HepG2 (cell line): ENCODE results near the gene SFI1. TPM values are rescaled to one million over a fixed set of nuclear protein-coding genes. Genes with fewer than 3 reads are reported as not detected.

Experiments
- HDAC1 ChIP-seq: sonication (generic); formaldehyde crosslinking; IDR thresholded peaks from 2 replicates; pipeline ENCODE4 v1.5.1; 2020; ENCODE audit warnings: mild to moderate bottlenecking, missing genetic modification reagents
- HNF4A ChIP-seq: sonication (generic); formaldehyde crosslinking; IDR thresholded peaks from 2 replicates; pipeline ENCODE4 v1.4.0; 2020; ENCODE audit warnings: missing genetic modification reagents
- SALL1 ChIP-seq: sonication (generic); formaldehyde crosslinking; IDR thresholded peaks from 2 replicates; pipeline ENCODE4 v1.8.0; 2022; ENCODE audit warnings: mild to moderate bottlenecking, missing genetic modification reagents
- ZFP82 ChIP-seq: sonication (generic); formaldehyde crosslinking; IDR thresholded peaks from 2 replicates; pipeline ENCODE4 v1.5.1; 2020; ENCODE audit warnings: mild to moderate bottlenecking, missing genetic modification reagents, borderline replicate concordance
- ZNF850 ChIP-seq: sonication (generic); formaldehyde crosslinking; conservative IDR thresholded peaks from 2 replicates; pipeline ENCODE4 v1.9.0; 2021; ENCODE audit warnings: mild to moderate bottlenecking, missing genetic modification reagents
- polyA plus RNA-seq, 8 experiments: library from polyadenylated mRNA; depleted of rRNA in 3 of 8; stranded (reverse) in 7 of 8; unstranded in 1 of 8; fragments of >200 nt; fragmentation: Illumina TruSeq in 4 of 8; extraction: Trizol in 4 of 8; gene quantifications; 2 replicates each; pipeline versions ENCODE4 v1.2.1 to v1.2.3, GENCODE V29; 2011 to 2016; ENCODE audit warnings: low read depth in 4 of 8, missing spikeins in 1 of 8, mixed read lengths in 1 of 8; ENCODE audit not compliant: insufficient read depth in 1 of 8
- total RNA-seq, 5 experiments: library from RNA; depleted of rRNA; stranded (reverse); fragments of >200 nt; fragmentation: Illumina TruSeq; extraction: Trizol; gene quantifications; 2 replicates each; pipeline ENCODE4 v1.2.3, GENCODE V29; 2016; ENCODE audit warnings: low read depth in 1 of 5
- TF ChIP-seq, protein P1 (sequence below): IDR thresholded peaks from 2 replicates; pipeline ENCODE4 v1.6.1; 2016; ENCODE audit warnings: mild to moderate bottlenecking
- TF ChIP-seq, protein P2 (sequence below): sonication (generic); formaldehyde crosslinking; IDR thresholded peaks from 2 replicates; pipeline ENCODE4 v1.5.1; 2020; ENCODE audit warnings: mild to moderate bottlenecking, missing genetic modification reagents, borderline replicate concordance
- TF ChIP-seq, protein P3 (sequence below): sonication (generic); formaldehyde crosslinking; IDR thresholded peaks from 2 replicates; pipeline ENCODE4 v1.9.0; 2021; ENCODE audit warnings: missing genetic modification reagents, borderline replicate concordance
- TF ChIP-seq, protein P4 (sequence below): sonication (generic); formaldehyde crosslinking; conservative IDR thresholded peaks from 2 replicates; pipeline ENCODE4 v1.8.0; 2022; ENCODE audit warnings: low read depth, missing genetic modification reagents

Gene SFI1
- total and polyA plus RNA-seq, 2 of the 13 experiments (the other 11 are each of a cell fraction or from before 2014, with no cell fraction given), result 20.5 to 40.1 TPM

DNA sequence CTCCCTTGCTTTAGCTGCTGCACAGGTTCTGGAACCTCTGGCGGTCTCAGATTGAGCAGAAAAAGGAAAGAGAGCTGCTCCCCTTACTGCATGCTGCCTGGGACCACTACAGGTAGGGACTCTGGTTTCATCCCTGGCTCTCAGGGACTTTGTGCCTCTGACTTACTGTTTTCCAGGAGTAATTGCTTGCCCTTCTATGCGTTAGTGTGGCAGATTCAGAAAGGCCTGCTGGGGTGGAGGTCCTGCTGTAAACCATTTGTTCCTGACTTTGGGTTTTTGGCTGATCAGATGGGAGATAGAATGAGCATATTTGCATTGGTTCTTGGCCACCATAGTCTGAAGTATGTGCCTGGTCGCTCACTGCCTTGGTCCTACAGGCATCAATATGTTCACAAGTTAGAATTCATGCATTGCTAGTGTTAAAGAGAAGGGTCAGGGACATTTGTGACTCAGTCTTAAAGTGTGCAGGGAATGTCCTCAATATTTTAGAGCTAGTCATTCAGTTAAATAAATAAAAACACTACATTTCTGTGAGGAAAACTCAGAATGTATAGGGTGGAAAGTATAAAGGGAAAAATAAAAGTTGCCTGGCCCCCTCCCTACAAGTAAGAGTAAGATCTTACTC, 87.6 kb downstream of the SFI1 start (continued):
- TF ChIP-seq, protein P1, sequence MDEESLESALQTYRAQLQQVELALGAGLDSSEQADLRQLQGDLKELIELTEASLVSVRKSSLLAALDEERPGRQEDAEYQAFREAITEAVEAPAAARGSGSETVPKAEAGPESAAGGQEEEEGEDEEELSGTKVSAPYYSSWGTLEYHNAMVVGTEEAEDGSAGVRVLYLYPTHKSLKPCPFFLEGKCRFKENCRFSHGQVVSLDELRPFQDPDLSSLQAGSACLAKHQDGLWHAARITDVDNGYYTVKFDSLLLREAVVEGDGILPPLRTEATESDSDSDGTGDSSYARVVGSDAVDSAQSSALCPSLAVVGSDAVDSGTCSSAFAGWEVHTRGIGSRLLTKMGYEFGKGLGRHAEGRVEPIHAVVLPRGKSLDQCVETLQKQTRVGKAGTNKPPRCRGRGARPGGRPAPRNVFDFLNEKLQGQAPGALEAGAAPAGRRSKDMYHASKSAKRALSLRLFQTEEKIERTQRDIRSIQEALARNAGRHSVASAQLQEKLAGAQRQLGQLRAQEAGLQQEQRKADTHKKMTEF (CRISPR knock-in tag), result no peak
- TF ChIP-seq ZFP82 (CRISPR knock-in tag), result 0 out of 2 replicates have a peak, but pooled peaks have one; percentile 57
- TF ChIP-seq, protein P2, sequence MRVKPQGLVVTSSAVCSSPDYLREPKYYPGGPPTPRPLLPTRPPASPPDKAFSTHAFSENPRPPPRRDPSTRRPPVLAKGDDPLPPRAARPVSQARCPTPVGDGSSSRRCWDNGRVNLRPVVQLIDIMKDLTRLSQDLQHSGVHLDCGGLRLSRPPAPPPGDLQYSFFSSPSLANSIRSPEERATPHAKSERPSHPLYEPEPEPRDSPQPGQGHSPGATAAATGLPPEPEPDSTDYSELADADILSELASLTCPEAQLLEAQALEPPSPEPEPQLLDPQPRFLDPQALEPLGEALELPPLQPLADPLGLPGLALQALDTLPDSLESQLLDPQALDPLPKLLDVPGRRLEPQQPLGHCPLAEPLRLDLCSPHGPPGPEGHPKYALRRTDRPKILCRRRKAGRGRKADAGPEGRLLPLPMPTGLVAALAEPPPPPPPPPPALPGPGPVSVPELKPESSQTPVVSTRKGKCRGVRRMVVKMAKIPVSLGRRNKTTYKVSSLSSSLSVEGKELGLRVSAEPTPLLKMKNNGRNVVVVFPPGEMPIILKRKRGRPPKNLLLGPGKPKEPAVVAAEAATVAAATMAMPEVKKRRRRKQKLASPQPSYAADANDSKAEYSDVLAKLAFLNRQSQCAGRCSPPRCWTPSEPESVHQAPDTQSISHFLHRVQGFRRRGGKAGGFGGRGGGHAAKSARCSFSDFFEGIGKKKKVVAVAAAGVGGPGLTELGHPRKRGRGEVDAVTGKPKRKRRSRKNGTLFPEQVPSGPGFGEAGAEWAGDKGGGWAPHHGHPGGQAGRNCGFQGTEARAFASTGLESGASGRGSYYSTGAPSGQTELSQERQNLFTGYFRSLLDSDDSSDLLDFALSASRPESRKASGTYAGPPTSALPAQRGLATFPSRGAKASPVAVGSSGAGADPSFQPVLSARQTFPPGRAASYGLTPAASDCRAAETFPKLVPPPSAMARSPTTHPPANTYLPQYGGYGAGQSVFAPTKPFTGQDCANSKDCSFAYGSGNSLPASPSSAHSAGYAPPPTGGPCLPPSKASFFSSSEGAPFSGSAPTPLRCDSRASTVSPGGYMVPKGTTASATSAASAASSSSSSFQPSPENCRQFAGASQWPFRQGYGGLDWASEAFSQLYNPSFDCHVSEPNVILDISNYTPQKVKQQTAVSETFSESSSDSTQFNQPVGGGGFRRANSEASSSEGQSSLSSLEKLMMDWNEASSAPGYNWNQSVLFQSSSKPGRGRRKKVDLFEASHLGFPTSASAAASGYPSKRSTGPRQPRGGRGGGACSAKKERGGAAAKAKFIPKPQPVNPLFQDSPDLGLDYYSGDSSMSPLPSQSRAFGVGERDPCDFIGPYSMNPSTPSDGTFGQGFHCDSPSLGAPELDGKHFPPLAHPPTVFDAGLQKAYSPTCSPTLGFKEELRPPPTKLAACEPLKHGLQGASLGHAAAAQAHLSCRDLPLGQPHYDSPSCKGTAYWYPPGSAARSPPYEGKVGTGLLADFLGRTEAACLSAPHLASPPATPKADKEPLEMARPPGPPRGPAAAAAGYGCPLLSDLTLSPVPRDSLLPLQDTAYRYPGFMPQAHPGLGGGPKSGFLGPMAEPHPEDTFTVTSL, result peak; percentile 52; the same call in 1 of the 2 replicates
- TF ChIP-seq, protein P3, sequence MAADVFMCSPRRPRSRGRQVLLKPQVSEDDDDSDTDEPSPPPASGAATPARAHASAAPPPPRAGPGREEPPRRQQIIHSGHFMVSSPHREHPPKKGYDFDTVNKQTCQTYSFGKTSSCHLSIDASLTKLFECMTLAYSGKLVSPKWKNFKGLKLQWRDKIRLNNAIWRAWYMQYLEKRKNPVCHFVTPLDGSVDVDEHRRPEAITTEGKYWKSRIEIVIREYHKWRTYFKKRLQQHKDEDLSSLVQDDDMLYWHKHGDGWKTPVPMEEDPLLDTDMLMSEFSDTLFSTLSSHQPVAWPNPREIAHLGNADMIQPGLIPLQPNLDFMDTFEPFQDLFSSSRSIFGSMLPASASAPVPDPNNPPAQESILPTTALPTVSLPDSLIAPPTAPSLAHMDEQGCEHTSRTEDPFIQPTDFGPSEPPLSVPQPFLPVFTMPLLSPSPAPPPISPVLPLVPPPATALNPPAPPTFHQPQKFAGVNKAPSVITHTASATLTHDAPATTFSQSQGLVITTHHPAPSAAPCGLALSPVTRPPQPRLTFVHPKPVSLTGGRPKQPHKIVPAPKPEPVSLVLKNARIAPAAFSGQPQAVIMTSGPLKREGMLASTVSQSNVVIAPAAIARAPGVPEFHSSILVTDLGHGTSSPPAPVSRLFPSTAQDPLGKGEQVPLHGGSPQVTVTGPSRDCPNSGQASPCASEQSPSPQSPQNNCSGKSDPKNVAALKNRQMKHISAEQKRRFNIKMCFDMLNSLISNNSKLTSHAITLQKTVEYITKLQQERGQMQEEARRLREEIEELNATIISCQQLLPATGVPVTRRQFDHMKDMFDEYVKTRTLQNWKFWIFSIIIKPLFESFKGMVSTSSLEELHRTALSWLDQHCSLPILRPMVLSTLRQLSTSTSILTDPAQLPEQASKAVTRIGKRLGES (CRISPR knock-in tag), result no peak
- TF ChIP-seq, protein P4, sequence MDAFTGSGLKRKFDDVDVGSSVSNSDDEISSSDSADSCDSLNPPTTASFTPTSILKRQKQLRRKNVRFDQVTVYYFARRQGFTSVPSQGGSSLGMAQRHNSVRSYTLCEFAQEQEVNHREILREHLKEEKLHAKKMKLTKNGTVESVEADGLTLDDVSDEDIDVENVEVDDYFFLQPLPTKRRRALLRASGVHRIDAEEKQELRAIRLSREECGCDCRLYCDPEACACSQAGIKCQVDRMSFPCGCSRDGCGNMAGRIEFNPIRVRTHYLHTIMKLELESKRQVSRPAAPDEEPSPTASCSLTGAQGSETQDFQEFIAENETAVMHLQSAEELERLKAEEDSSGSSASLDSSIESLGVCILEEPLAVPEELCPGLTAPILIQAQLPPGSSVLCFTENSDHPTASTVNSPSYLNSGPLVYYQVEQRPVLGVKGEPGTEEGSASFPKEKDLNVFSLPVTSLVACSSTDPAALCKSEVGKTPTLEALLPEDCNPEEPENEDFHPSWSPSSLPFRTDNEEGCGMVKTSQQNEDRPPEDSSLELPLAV, result no peak
- 0 out of 2 replicates have a peak, but pooled peaks have one; percentile 27 for TF ChIP-seq SALL1 (CRISPR knock-in tag)
- 0 out of 2 replicates have a peak, but pooled peaks have one; percentile 47 for TF ChIP-seq ZNF850 (CRISPR knock-in tag)
- peak; percentile 13; the same call in 1 of the 2 replicates for TF ChIP-seq HNF4A (CRISPR knock-in tag)
- TF ChIP-seq HDAC1 (CRISPR knock-in tag), result peak; percentile 22; the same call in 1 of the 2 replicates
